Effector CD8-positive, alpha-beta T cell (primary cell): ENCODE data around the gene EFCAB6.

ENCODE experiments used
- DNase-seq: peaks from one replicate; lab custom pipeline; 2025; lab: John Stamatoyannopoulos, UW

Gene EFCAB6

GRCh38 chr22:43829904-43830851 lies 18.1 kb upstream of the EFCAB6 start:
- no peak for DNase-seq

- no peak for DNase-seq
Measured at GRCh38 chr22:43828998-43829782, 17.1 kb upstream of the EFCAB6 start.

- no peak for DNase-seq
Measured at GRCh38 chr22:43828725-43828997, 16.6 kb upstream of the EFCAB6 start.

GRCh38 chr22:43827926-43828724 lies 16.0 kb upstream of the EFCAB6 start:
- DNase-seq: no peak

GRCh38 chr22:43827003-43827735 lies 15.1 kb upstream of the EFCAB6 start:
- DNase-seq: no peak

GRCh38 chr22:43826142-43827002 lies 14.3 kb upstream of the EFCAB6 start:
- DNase-seq: no peak

- no peak for DNase-seq
Measured at GRCh38 chr22:43825651-43826050, 13.5 kb upstream of the EFCAB6 start.

- no peak for DNase-seq
Measured at GRCh38 chr22:43824724-43825420, 12.8 kb upstream of the EFCAB6 start.

- DNase-seq: no peak
Measured at GRCh38 chr22:43823911-43824665, 12.0 kb upstream of the EFCAB6 start.

- no peak for DNase-seq
Measured at GRCh38 chr22:43823353-43823908, 11.3 kb upstream of the EFCAB6 start.

GRCh38 chr22:43821606-43822425 lies 9.7 kb upstream of the EFCAB6 start:
- no peak for DNase-seq

GRCh38 chr22:43820651-43821305 lies 8.7 kb upstream of the EFCAB6 start:
- DNase-seq: no peak

GRCh38 chr22:43819931-43820640 lies 8.0 kb upstream of the EFCAB6 start:
- DNase-seq: no peak

GRCh38 chr22:43819421-43819921 lies 7.4 kb upstream of the EFCAB6 start:
- DNase-seq: no peak

GRCh38 chr22:43818981-43819380 lies 6.9 kb upstream of the EFCAB6 start:
- DNase-seq: no peak

- DNase-seq: no peak
Measured at GRCh38 chr22:43817402-43817801, 5.3 kb upstream of the EFCAB6 start.

- DNase-seq: no peak
Measured at GRCh38 chr22:43814264-43814663, 2.2 kb upstream of the EFCAB6 start.
